Chondrocyte (in vitro differentiated cells): Measurements from ENCODE around the gene NOTCH1. TPM values are rescaled to one million over a fixed set of nuclear protein-coding genes. Genes with fewer than 3 reads are reported as not detected.

Experiments used
- DNase-seq: peaks from one replicate; pipeline ENCODE4 v3.0.0; 2021; ENCODE audit warnings: mixed read lengths, low spot score
- H3K27ac Mint-ChIP-seq: one replicate; pipeline ENCODE4 v1.8.0; 2021; ENCODE audit warnings: mild to moderate bottlenecking, moderate library complexity, mixed read lengths; ENCODE audit not compliant: unreplicated experiment
- H3K27me3 Mint-ChIP-seq: 2 replicates; pipeline ENCODE4 v1.8.0; 2021; ENCODE audit warnings: low read depth, mixed read lengths
- H3K36me3 Mint-ChIP-seq: 2 replicates; pipeline ENCODE4 v1.8.0; 2021; ENCODE audit warnings: low read depth, mixed read lengths
- H3K4me1 Mint-ChIP-seq: 2 replicates; pipeline ENCODE4 v1.8.0; 2021; ENCODE audit warnings: low read depth, mild to moderate bottlenecking, mixed read lengths
- H3K4me3 Mint-ChIP-seq: one replicate; pipeline ENCODE4 v1.8.0; 2021; ENCODE audit warnings: mild to moderate bottlenecking, moderate library complexity, mixed read lengths; ENCODE audit not compliant: unreplicated experiment
- H3K9me3 Mint-ChIP-seq: 2 replicates; pipeline ENCODE4 v1.8.0; 2021; ENCODE audit warnings: low read depth, mixed read lengths
- CTCF ChIP-seq: fragments of 200-600 bp; sonication (generic); IDR thresholded peaks from 2 replicates; pipeline ENCODE4 v1.5.0; 2021; ENCODE audit warnings: antibody characterized with exemption, mild to moderate bottlenecking, moderate library complexity
- total RNA-seq: library from RNA; stranded (reverse); gene quantifications from 3 replicates; pipeline ENCODE4 v1.2.1, GENCODE V29; 2021

The NOTCH1 gene
- total RNA-seq, 1 donor from 2014 or later, result 28.7 TPM

- Mint-ChIP-seq H3K9me3 (no peaks in the 10 kb centered on the region), H3K4me3 (no peak overlapping the region), H3K36me3 (peaks cover 13% of the 10 kb centered on the region), H3K27me3 (no peaks in the 10 kb centered on the region), H3K27ac (no peak overlapping the region), H3K4me1 (no peaks in the 10 kb centered on the region)
- TF ChIP-seq CTCF, result no peak
- no peak for DNase-seq
Observed at GRCh38 chr9:136496181-136496580, 49.7 kb downstream of the NOTCH1 start.

- H3K36me3 Mint-ChIP-seq, result peaks cover 13% of the 10 kb centered on the region
- TF ChIP-seq CTCF, result no peak
- no peak overlapping the region for H3K27ac Mint-ChIP-seq
- no peaks in the 10 kb centered on the region for H3K9me3 Mint-ChIP-seq
- no peak for DNase-seq
- H3K4me1 Mint-ChIP-seq, result no peaks in the 10 kb centered on the region
- H3K4me3 Mint-ChIP-seq, result no peak overlapping the region
- no peaks in the 10 kb centered on the region for H3K27me3 Mint-ChIP-seq
Observed at GRCh38 chr9:136495238-136495800, 50.5 kb downstream of the NOTCH1 start.

GRCh38 chr9:136494531-136495215 lies 51.2 kb downstream of the NOTCH1 start:
- no peak overlapping the region for H3K27ac Mint-ChIP-seq
- H3K4me1 Mint-ChIP-seq, result no peaks in the 10 kb centered on the region
- DNase-seq, result no peak
- H3K27me3 Mint-ChIP-seq, result no peaks in the 10 kb centered on the region
- no peaks in the 10 kb centered on the region for H3K9me3 Mint-ChIP-seq
- no peak overlapping the region for H3K4me3 Mint-ChIP-seq
- no peak for TF ChIP-seq CTCF
- H3K36me3 Mint-ChIP-seq, result peaks cover 11% of the 10 kb centered on the region

GRCh38 chr9:136494012-136494411 lies 51.8 kb downstream of the NOTCH1 start:
- Mint-ChIP-seq H3K4me1 (no peaks in the 10 kb centered on the region), H3K9me3 (no peaks in the 10 kb centered on the region), H3K27me3 (no peaks in the 10 kb centered on the region), H3K4me3 (no peak overlapping the region), H3K36me3 (peaks cover 10% of the 10 kb centered on the region), H3K27ac (no peak overlapping the region)
- no peak for TF ChIP-seq CTCF
- DNase-seq, result no peak

- Mint-ChIP-seq H3K27ac (no peak overlapping the region), H3K36me3 (peaks cover 7% of the 10 kb centered on the region), H3K27me3 (no peaks in the 10 kb centered on the region), H3K9me3 (no peaks in the 10 kb centered on the region), H3K4me3 (no peak overlapping the region), H3K4me1 (no peaks in the 10 kb centered on the region)
- DNase-seq, result no peak
- no peak for TF ChIP-seq CTCF
Observed at GRCh38 chr9:136493567-136493971, 52.3 kb downstream of the NOTCH1 start.
